ENCODE measurements around the gene CTRB1.
"Not testable (repeated sequence)": the region's sequence is repeated elsewhere in the genome, so short reads cannot be mapped to it uniquely, and the experiment has no call there.

DNA sequence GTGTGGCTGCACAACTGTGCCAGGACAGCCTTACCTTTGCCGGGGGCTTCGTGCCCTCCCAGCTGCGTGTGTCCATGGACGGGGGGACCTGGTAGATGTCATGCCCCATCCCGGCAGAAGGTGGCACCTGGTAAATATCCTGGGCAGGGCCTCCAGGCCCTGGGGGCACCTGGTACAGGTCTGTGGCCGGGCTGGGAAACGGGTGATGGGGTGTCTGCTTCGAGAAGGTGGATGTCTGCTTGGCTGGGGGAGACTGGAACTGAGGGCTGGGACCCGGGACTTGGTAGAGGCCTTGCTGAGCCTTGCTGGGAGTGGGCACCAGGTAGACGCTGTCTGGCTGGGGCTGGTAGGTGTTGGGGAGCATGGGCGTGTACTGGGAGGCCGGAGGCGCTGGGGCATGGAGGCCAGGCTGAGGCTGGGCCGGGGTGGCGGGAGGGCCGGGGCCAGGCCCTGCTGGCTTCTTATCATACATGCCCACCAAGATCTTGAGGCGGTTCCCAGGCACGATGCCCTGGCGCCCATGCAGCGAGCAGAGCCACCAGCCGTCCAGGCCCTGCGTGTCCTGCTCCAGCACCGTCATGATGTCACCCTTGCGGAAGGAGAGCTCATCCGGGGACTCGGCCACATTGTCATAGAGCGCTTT, 23.8 kb downstream of the CTRB1 start:
- TF ChIP-seq CTCF (conservative IDR thresholded peaks at IDR 0.05; ENCODE audit: low read depth, low read length); EZH2 (IDR thresholded peaks at IDR 0.05; ENCODE audit: borderline replicate concordance, low read depth, low read length, poor library complexity, severe bottlenecking): not testable (repeated sequence)
